ENCODE measurements around the gene FUT1. TPM values are rescaled to one million over a fixed set of nuclear protein-coding genes. Genes with fewer than 3 reads are reported as not detected.
A peak's percentile ranks its signal among the peaks of the same experiment; 100 is the strongest.

FUT1 gene
- total and polyA plus RNA-seq, 9 of the 15 experiments (the other 6 are each of a cell fraction or from before 2014, with no cell fraction given), result 2.3 to 18.5 (median 8.8) TPM

- TF ChIP-seq PKNOX1 (IDR thresholded peaks at IDR 0.05) (peak; percentile 62), NR0B1 (IDR thresholded peaks at IDR 0.05; ENCODE audit: partially characterized antibody) (no peak), BMI1 (IDR thresholded peaks at IDR 0.05; ENCODE audit: low read length) (no peak), SNIP1 (IDR thresholded peaks at IDR 0.05; ENCODE audit: low read depth) (no peak), ZNF764 (CRISPR knock-in tag; IDR thresholded peaks at IDR 0.05; ENCODE audit: low read depth) (no peak), ZNF584 (CRISPR knock-in tag; IDR thresholded peaks at IDR 0.05; ENCODE audit: low read depth) (no peak), CCNT2 (IDR thresholded peaks at IDR 0.05; ENCODE audit: borderline replicate concordance, extremely low read depth, insufficient read length, low read depth, low read length) (peak; percentile 87), ADNP (tag; IDR thresholded peaks at IDR 0.05) (no peak), CHD1 (IDR thresholded peaks at IDR 0.05; ENCODE audit: low read length) (peak; percentile 50), TBP (optimal IDR thresholded peaks at IDR 0.05; ENCODE audit: low read depth, low read length) (peak; percentile 31), ZKSCAN3 (CRISPR knock-in tag; IDR thresholded peaks at IDR 0.05) (no peak), BCLAF1 (IDR thresholded peaks at IDR 0.05; ENCODE audit: borderline replicate concordance in 1 of 2, control insufficient read depth in 1 of 2, low read depth in 2 of 2, low read length in 1 of 2) (0 out of 4 replicates have a peak, but pooled peaks of 1 of the 2 experiments have one; percentile 18), SLC30A9 (CRISPR knock-in tag; IDR thresholded peaks at IDR 0.05) (0 out of 2 replicates have a peak, but pooled peaks have one; percentile 13), UBTF (IDR thresholded peaks at IDR 0.05; ENCODE audit: borderline replicate concordance in 1 of 2, low read depth in 2 of 2, low read length in 2 of 2) (peak in 1 of 2 experiments; percentile 59; a peak in 2 of 4 replicates), ZNF766 (CRISPR knock-in tag; conservative IDR thresholded peaks at IDR 0.05) (0 out of 2 replicates have a peak, but pooled peaks have one; percentile 74), STAG1 (CRISPR knock-in tag; IDR thresholded peaks at IDR 0.05; ENCODE audit: borderline replicate concordance) (peak; percentile 26), NCOA6 (IDR thresholded peaks at IDR 0.05) (no peak)
Observed at GRCh38 chr19:48738557-48739403, 13.7 kb downstream of the FUT1 start (continued).

Data from K562 (cell line).